GM12878 (cell line): ENCODE results near the gene FOXB1.

ENCODE experiments used
- MTA2 ChIP-seq: fragments of 450-650 bp; IDR thresholded peaks from 2 replicates; pipeline ENCODE4 v1.6.1; 2016; ENCODE audit warnings: low read depth, mild to moderate bottlenecking, moderate library complexity
- POLR2AphosphoS5 ChIP-seq: IDR thresholded peaks from 2 replicates; pipeline ENCODE4 v1.6.1; 2011; ENCODE audit warnings: mild to moderate bottlenecking, low read length, inconsistent platforms

DNA sequence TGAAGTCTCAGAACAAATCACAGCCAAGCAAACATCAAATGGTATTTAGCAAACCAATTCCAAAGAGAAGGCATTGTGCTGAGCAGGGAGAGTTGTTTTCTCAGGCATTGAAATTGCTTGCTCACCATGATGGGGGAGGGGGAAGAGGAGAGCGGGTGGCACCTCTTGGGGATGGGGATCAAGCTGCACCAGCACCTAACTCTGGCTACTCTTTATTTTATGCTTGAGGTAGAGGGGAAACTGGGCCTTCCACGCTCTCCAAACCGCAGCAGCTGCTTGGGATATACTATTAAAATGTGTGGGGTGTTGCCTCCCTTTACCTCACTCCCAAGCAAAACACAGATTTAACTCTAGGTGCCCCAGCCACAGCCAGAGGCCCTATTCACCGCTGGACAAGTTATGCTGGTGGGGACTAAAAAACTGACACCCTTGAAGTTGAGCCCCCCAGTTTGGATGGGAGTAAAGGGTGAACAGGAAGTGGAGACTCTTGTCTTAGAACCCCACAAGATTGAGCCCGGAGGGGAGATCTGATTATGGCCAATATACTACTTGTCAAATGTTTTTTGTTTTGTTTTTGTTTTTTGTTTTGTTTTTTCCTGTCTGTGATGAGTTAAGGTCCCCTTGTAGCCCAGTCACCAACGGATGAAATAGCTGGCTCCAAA lies 5.0 kb upstream of the FOXB1 start:
- TF ChIP-seq POLR2AphosphoS5, result no peak
- no peak for TF ChIP-seq MTA2
